HepG2 (cell line): ENCODE results near the gene USP43. TPM values are rescaled to one million over a fixed set of nuclear protein-coding genes. Genes with fewer than 3 reads are reported as not detected.

Experiments used
- JDP2 ChIP-seq: sonication (generic); formaldehyde crosslinking; IDR thresholded peaks from 2 replicates; pipeline ENCODE4 v1.8.1; 2022; ENCODE audit warnings: missing genetic modification reagents, borderline replicate concordance
- PHF8 ChIP-seq: sonication (generic); formaldehyde crosslinking; IDR thresholded peaks from 2 replicates; pipeline ENCODE4 v1.5.0; 2020; ENCODE audit warnings: missing genetic modification reagents
- ZNF44 ChIP-seq: sonication (generic); formaldehyde crosslinking; IDR thresholded peaks from 2 replicates; pipeline ENCODE4 v1.5.1; 2020; ENCODE audit warnings: mild to moderate bottlenecking, missing genetic modification reagents
- ZNF737 ChIP-seq: sonication (generic); formaldehyde crosslinking; IDR thresholded peaks from 2 replicates; pipeline ENCODE4 v1.5.0; 2020; ENCODE audit warnings: missing genetic modification reagents, mild to moderate bottlenecking, borderline replicate concordance
- polyA plus RNA-seq, 8 experiments: library from polyadenylated mRNA; depleted of rRNA in 3 of 8; stranded (reverse) in 7 of 8; unstranded in 1 of 8; fragments of >200 nt; fragmentation: Illumina TruSeq in 4 of 8; extraction: Trizol in 4 of 8; gene quantifications; 2 replicates each; pipeline versions ENCODE4 v1.2.1 to v1.2.3, GENCODE V29; 2011 to 2016; ENCODE audit warnings: low read depth in 4 of 8, missing spikeins in 1 of 8, mixed read lengths in 1 of 8; ENCODE audit not compliant: insufficient read depth in 1 of 8
- total RNA-seq, 5 experiments: library from RNA; depleted of rRNA; stranded (reverse); fragments of >200 nt; fragmentation: Illumina TruSeq; extraction: Trizol; gene quantifications; 2 replicates each; pipeline ENCODE4 v1.2.3, GENCODE V29; 2016; ENCODE audit warnings: low read depth in 1 of 5
- TF ChIP-seq, protein P1 (sequence below), 2 experiments: IDR thresholded peaks; 2 replicates each; pipeline ENCODE4 v1.6.1; 2011 to 2012; ENCODE audit warnings: low read length in 2 of 2, borderline replicate concordance in 1 of 2, low read depth in 1 of 2, mild to moderate bottlenecking in 1 of 2, moderate library complexity in 1 of 2
- TF ChIP-seq, protein P2 (sequence below): sonication (generic); formaldehyde crosslinking; IDR thresholded peaks from 2 replicates; pipeline ENCODE4 v1.5.1; 2020; ENCODE audit warnings: missing genetic modification reagents, mild to moderate bottlenecking, borderline replicate concordance

Gene USP43
- total and polyA plus RNA-seq, 2 of the 13 experiments (the other 11 are each of a cell fraction or from before 2014, with no cell fraction given): 1.6 to 2.2 TPM

DNA sequence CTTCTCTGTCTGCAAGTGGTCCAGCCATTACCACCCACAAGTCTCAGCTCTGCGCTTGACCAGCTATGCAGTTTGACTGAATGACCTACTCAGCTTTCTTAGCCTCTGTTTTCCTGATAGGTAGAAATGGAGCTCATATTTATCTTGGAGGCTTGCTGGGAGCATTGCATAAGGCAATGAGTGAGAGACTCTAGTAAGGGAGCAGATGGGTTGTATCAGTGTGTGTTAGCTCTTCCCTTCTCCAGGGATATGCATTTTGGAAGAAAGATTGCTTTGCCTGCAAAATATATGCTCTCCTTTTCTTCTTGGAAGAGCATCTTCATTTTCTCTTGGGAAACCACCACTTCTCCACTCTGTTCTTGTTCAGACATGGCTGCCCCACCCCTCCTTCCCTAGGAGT lies 120.0 kb downstream of the USP43 start (continued):
- TF ChIP-seq ZNF44 (CRISPR knock-in tag) (no peak), PHF8 (CRISPR knock-in tag) (no peak), JDP2 (CRISPR knock-in tag) (no peak), ZNF737 (CRISPR knock-in tag) (no peak)
- TF ChIP-seq, protein P1, sequence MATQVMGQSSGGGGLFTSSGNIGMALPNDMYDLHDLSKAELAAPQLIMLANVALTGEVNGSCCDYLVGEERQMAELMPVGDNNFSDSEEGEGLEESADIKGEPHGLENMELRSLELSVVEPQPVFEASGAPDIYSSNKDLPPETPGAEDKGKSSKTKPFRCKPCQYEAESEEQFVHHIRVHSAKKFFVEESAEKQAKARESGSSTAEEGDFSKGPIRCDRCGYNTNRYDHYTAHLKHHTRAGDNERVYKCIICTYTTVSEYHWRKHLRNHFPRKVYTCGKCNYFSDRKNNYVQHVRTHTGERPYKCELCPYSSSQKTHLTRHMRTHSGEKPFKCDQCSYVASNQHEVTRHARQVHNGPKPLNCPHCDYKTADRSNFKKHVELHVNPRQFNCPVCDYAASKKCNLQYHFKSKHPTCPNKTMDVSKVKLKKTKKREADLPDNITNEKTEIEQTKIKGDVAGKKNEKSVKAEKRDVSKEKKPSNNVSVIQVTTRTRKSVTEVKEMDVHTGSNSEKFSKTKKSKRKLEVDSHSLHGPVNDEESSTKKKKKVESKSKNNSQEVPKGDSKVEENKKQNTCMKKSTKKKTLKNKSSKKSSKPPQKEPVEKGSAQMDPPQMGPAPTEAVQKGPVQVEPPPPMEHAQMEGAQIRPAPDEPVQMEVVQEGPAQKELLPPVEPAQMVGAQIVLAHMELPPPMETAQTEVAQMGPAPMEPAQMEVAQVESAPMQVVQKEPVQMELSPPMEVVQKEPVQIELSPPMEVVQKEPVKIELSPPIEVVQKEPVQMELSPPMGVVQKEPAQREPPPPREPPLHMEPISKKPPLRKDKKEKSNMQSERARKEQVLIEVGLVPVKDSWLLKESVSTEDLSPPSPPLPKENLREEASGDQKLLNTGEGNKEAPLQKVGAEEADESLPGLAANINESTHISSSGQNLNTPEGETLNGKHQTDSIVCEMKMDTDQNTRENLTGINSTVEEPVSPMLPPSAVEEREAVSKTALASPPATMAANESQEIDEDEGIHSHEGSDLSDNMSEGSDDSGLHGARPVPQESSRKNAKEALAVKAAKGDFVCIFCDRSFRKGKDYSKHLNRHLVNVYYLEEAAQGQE (IDR thresholded peaks at IDR 0.05; ENCODE audit: borderline replicate concordance in 1 of 2, low read depth in 1 of 2, low read length in 2 of 2): no peak
- TF ChIP-seq, protein P2, sequence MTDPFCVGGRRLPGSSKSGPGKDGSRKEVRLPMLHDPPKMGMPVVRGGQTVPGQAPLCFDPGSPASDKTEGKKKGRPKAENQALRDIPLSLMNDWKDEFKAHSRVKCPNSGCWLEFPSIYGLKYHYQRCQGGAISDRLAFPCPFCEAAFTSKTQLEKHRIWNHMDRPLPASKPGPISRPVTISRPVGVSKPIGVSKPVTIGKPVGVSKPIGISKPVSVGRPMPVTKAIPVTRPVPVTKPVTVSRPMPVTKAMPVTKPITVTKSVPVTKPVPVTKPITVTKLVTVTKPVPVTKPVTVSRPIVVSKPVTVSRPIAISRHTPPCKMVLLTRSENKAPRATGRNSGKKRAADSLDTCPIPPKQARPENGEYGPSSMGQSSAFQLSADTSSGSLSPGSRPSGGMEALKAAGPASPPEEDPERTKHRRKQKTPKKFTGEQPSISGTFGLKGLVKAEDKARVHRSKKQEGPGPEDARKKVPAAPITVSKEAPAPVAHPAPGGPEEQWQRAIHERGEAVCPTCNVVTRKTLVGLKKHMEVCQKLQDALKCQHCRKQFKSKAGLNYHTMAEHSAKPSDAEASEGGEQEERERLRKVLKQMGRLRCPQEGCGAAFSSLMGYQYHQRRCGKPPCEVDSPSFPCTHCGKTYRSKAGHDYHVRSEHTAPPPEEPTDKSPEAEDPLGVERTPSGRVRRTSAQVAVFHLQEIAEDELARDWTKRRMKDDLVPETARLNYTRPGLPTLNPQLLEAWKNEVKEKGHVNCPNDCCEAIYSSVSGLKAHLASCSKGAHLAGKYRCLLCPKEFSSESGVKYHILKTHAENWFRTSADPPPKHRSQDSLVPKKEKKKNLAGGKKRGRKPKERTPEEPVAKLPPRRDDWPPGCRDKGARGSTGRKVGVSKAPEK (CRISPR knock-in tag): no peak
